ENCODE results near the gene ZNF446. TPM values are rescaled to one million over a fixed set of nuclear protein-coding genes. Genes with fewer than 3 reads are reported as not detected.

The ZNF446 gene
- total RNA-seq, 4 donors from 2014 or later = 18.4 to 31.6 (median 26.2) TPM

DNA sequence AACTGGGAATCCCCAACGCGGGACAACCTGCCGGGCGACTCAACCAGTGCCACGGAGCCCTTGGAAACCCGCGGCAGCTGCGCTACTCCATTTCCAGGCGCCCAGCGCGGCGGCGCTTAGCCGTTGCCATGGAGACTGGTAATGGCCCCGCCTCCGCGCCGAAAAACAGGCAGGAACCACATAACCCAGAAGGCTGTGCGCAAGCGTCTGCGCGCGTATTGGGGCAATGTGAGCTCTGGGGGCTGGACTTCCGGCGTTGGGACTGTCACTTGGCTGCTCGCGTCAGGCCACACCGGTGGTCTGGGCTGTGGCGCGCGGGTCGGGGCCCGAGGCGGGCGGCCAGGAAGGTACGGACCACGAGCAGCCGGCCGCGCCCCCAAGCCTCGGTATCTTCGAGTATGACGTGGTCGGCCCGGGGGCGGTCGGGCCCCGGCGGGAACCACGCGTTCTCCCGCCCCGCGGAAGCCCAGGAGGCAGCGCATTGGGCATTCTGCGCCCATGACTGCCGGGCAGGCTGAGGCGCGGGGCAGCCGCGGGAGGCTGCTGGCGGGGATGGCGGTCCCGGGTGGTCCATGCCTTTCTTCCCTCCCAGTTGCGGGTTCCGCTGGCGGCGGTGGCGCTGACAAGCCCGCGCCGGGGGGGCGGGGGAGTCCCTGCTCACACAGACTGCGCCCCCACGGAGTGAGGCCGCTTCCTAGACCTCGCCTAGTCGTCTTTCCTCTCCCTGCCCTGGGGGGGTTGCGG lies 24.6 kb upstream of the ZNF446 start, which contains the start of gene ZNF324B:
ZNF324B (plus strand) TSS at position 265 of the 744 bp plus-strand sequence. CDS start 2,080 bp downstream, outside the sequence.
- Histone ChIP-seq H3K27ac (peak within 1 kb of the TSS in 3 of 4 donors; percentile 54 to 87 (median 75)), H3K36me3 (peaks cover 0 to 28% (median 4%) of the 10 kb centered on the region in 3 donors), H3K9me3 (no peaks in the 10 kb centered on the region), H3K4me3 (peak within 1 kb of the TSS; percentile 69 to 96 (median 86)), H3K27me3 (peaks cover 0 to 14% of the 10 kb centered on the region in 2 donors), H3K4me1 (peaks cover 0 to 22% (median 5%) of the 10 kb centered on the region in 4 donors)
- peak in 1 of 2 donors; percentile 58 for TF ChIP-seq POLR2A (IDR thresholded peaks at IDR 0.05)
- TF ChIP-seq EP300 (IDR thresholded peaks at IDR 0.05) = peak; percentile 82 to 87
- no peak for TF ChIP-seq CTCF (IDR thresholded peaks at IDR 0.05)
- peak; percentile 95 to 96 for DNase-seq (ENCODE audit: low spot score in 2 of 2)
- WGBS, 2 donors = 0 to 1% methylated on average over 40 to 49 of the region's 79 CpGs

DNA sequence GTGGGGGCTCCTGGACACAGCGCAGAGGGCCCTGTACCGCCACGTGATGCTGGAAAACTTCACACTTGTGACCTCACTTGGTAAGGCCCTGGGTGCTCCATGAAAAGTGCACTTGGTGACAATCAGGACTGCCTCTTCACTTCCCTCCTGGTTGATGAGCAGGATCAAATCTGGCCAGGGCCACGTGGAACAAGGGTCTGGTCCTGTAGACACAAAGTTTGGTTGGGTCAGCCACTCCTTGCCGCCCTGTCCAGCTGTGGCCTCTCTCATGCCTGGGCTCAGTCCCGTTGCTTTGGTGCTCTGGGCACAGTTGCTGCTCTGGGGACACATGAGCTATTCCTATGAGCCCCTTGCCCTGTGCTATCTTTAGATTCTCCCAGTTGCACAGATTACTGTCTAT lies 22.4 kb upstream of the ZNF446 start:
- H3K9me3 ChIP-seq = no peaks in the 10 kb centered on the region
- peaks cover 0 to 22% (median 5%) of the 10 kb centered on the region in 4 donors for H3K4me1 ChIP-seq
- no peak for TF ChIP-seq CTCF (IDR thresholded peaks at IDR 0.05)
- TF ChIP-seq EP300 (IDR thresholded peaks at IDR 0.05) = no peak
- no peak for TF ChIP-seq POLR2A (IDR thresholded peaks at IDR 0.05)
- no peak for DNase-seq (ENCODE audit: low spot score in 2 of 2)
- H3K4me3 ChIP-seq = no peak overlapping the region
- H3K27me3 ChIP-seq = peaks cover 0 to 7% of the 10 kb centered on the region in 2 donors
- no peak overlapping the region for H3K27ac ChIP-seq
- 80 to 93% methylated on average over 4 to 6 of the region's 6 CpGs for WGBS, 2 donors
- peaks cover 0 to 50% (median 4%) of the 10 kb centered on the region in 3 donors for H3K36me3 ChIP-seq

GRCh38 chr19:58455306-58455705 lies 20.8 kb upstream of the ZNF446 start:
- Histone ChIP-seq H3K4me1 (peaks cover 0 to 22% (median 5%) of the 10 kb centered on the region in 4 donors), H3K27me3 (no peaks in the 10 kb centered on the region), H3K9me3 (no peaks in the 10 kb centered on the region), H3K27ac (no peak overlapping the region), H3K36me3 (peaks cover 0 to 59% (median 4%) of the 10 kb centered on the region in 3 donors), H3K4me3 (no peak overlapping the region)
- DNase-seq (ENCODE audit: low spot score in 2 of 2) = no peak
- WGBS, 2 donors = 92 to 94% methylated on average over 9 to 21 of the region's 21 CpGs
- no peak for TF ChIP-seq POLR2A (IDR thresholded peaks at IDR 0.05)
- TF ChIP-seq EP300 (IDR thresholded peaks at IDR 0.05) = no peak
- no peak for TF ChIP-seq CTCF (IDR thresholded peaks at IDR 0.05)

GRCh38 chr19:58456111-58456510 lies 20.0 kb upstream of the ZNF446 start:
- peaks cover 0 to 59% (median 4%) of the 10 kb centered on the region in 3 donors for H3K36me3 ChIP-seq
- peaks cover 0 to 15% (median under 1%) of the 10 kb centered on the region in 4 donors for H3K4me1 ChIP-seq
- no peak overlapping the region for H3K27ac ChIP-seq
- H3K4me3 ChIP-seq = no peak overlapping the region
- no peak for TF ChIP-seq CTCF (IDR thresholded peaks at IDR 0.05)
- TF ChIP-seq POLR2A (IDR thresholded peaks at IDR 0.05) = no peak
- no peak for TF ChIP-seq EP300 (IDR thresholded peaks at IDR 0.05)
- 96% methylated on average over 25 to 35 of the region's 35 CpGs for WGBS, 2 donors
- no peaks in the 10 kb centered on the region for H3K9me3 ChIP-seq
- DNase-seq (ENCODE audit: low spot score in 2 of 2) = no peak
- no peaks in the 10 kb centered on the region for H3K27me3 ChIP-seq

- WGBS, 2 donors = 89 to 92% methylated on average over 2 of the region's 2 CpGs
- H3K9me3 ChIP-seq = no peaks in the 10 kb centered on the region
- no peaks in the 10 kb centered on the region for H3K4me1 ChIP-seq
- H3K36me3 ChIP-seq = peaks cover 0 to 45% (median 4%) of the 10 kb centered on the region in 3 donors
- H3K4me3 ChIP-seq = no peak overlapping the region
- H3K27ac ChIP-seq = no peak overlapping the region
- DNase-seq (ENCODE audit: low spot score in 2 of 2) = no peak
- no peak for TF ChIP-seq EP300 (IDR thresholded peaks at IDR 0.05)
- TF ChIP-seq CTCF (IDR thresholded peaks at IDR 0.05) = no peak
- TF ChIP-seq POLR2A (IDR thresholded peaks at IDR 0.05) = no peak
- no peaks in the 10 kb centered on the region for H3K27me3 ChIP-seq
These were observed 16.1 kb upstream of the ZNF446 start for GRCh38 chr19:58460039-58460438.

Measured in tibial nerve (tissue), 4 donors.